ENCODE measurements around the gene IL1RAPL2.
"Not testable (repeated sequence)": the region's sequence is repeated elsewhere in the genome, so short reads cannot be mapped to it uniquely, and the experiment has no call there.

IL1RAPL2 gene

GRCh38 chrX:105723966-105724735, 1158.2 kb downstream of the IL1RAPL2 start:
- DNase-seq, result no peak

GRCh38 chrX:105725228-105725627, 1159.2 kb downstream of the IL1RAPL2 start:
- DNase-seq, result no peak

- DNase-seq, result no peak
Measured at GRCh38 chrX:105738162-105738561, 1172.2 kb downstream of the IL1RAPL2 start.

DNA sequence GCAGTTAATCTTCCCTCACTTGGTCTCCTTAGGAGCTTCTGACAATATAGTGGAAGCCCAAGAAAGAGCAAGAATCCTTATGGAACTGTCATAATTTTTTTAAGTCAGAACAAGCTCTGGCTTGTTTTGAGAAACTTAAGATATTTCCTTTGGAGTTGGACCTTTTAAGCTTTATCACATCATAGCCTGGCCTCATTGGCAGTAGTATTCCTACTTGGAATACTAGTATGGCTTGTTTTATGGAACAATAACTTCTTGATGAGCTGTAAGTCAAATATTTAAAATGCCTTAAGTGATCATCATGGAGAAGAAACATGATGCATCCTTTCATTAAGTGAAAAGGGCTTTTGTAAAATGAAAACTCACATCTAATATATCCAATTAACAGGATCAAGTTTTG, 1178.3 kb downstream of the IL1RAPL2 start:
- DNase-seq, result no peak

GRCh38 chrX:105744946-105745345, 1178.9 kb downstream of the IL1RAPL2 start:
- no peak for DNase-seq

- no peak for DNase-seq
Measured at GRCh38 chrX:105745863-105746262, 1179.9 kb downstream of the IL1RAPL2 start.

DNA sequence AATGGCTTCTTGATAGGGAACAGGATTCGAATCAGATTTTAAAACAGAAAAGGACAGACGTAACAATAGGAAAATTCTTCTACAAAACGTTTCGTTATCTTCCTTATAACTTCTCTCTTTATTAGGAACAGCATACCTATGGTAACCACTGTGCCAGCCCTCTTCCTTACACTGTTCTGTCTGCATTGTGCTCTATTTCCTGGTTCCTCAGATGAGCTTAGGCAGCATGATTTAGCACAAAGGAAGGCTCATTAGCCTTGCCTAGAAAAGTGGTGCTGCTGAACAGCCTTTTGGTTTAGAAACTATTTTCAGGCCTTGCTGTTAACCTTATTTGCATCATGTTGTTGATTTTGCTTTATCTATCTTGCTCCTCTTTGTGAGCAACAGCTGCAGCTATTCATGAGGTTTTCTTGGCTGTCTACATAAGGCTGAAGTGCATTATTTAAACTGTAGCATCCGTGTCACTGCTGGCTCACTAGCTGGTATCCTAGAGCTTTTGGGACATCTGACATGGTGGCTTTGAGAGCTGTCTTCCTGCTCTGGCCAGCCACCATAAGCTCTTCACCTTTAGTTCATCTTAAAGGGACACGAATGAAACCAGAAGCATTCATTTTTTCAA, 1186.4 kb downstream of the IL1RAPL2 start:
- DNase-seq, result no peak

GRCh38 chrX:105753411-105753810, 1187.4 kb downstream of the IL1RAPL2 start:
- DNase-seq, result no peak

DNA sequence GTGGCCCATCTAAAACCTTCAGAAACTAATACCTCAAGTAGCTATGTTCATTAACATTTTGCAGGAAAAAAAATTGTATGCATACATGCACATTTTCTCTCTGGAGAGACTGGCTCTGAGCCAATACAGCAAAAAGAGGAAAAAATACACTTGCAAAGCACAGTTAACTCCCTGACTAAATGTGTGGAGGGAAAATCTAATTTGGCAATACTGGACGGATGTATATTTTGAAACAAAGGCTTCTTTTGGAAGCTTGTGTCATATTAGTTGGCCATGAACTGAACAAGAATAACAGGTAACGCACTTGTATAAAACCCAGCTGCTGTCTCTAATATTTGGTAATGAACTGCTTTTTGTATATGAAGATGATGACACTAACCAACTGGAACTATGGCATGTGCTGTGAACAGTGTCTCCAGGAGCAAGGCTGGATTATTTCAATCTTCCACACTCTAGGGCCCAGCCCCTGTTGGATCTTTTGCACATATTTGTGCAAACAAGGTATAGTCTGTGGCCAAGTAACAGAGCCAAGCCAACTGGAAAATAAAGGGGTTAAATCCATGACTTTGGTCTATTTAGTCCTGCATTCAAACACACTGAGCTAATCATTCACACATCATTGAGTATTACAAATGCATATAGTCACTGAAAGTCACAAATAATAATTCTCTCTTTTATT, 1188.4 kb downstream of the IL1RAPL2 start:
- no peak for DNase-seq

DNA sequence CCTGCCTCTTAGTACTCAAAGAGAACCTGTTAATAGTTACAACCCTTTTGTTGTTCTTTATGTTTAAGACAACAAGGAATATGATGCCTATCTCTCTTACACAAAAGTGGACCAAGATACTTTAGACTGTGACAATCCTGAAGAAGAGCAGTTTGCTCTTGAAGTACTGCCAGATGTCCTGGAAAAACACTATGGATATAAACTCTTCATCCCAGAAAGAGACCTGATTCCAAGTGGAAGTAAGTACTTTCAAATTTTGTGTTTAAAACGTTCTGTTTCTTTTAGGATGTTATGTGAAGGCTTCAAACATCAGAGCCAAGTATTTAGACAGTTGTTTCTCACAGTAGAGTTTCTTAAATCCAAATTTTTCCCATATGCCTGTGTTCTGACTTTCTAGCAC, 1189.1 kb downstream of the IL1RAPL2 start:
- DNase-seq, result no peak

- no peak for DNase-seq
Measured at GRCh38 chrX:105758754-105759153, 1192.8 kb downstream of the IL1RAPL2 start.

- DNase-seq, result no peak
Measured at GRCh38 chrX:105759598-105759997, 1193.6 kb downstream of the IL1RAPL2 start.

- DNase-seq, result no peak
Measured at GRCh38 chrX:105765691-105766090, 1199.7 kb downstream of the IL1RAPL2 start.

GRCh38 chrX:105773801-105774200, 1207.8 kb downstream of the IL1RAPL2 start:
- no peak for DNase-seq

DNA sequence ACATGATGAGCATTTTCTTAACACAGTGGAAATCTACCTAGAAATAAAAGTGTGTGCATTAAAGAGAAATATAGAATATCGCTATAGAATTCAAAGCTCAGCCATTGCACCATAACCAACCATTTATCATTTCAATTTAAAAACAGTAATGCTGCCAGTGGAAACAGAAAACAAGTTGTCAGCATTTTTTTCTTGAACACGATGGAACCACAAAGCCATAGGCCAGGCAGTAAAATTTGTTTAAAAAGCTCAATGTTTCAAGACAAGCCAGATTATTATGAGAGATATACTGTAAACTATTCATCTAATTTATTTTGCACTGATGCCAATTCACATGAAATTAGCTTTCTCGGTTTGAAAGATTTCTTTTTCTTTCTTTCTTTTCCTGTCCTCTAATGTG, 1209.7 kb downstream of the IL1RAPL2 start:
- DNase-seq, result no peak

DNA sequence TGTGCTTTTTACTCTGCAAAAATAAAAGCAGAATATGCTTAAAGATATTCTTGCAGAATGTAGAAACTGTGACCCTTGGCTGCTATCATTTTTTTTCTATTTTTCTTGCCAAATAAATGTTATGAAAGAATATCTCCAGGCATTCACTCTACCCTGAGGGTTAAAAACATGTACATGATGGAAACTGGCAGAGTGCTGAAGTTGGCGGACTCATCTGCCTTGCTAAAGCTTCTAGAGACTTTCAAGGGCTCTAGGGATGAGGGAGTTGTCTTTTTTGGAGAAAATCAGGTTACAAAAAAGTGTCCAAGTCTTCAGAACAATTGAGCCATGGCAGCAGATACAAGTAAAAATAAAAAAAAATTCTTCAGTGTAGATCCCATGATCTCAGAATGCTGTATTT, 1215.8 kb downstream of the IL1RAPL2 start:
- no peak for DNase-seq

GRCh38 chrX:105796877-105797276, 1230.9 kb downstream of the IL1RAPL2 start:
- DNase-seq, result not testable (repeated sequence)

GRCh38 chrX:105803891-105804290, 1237.9 kb downstream of the IL1RAPL2 start:
- DNase-seq, result no peak

DNA sequence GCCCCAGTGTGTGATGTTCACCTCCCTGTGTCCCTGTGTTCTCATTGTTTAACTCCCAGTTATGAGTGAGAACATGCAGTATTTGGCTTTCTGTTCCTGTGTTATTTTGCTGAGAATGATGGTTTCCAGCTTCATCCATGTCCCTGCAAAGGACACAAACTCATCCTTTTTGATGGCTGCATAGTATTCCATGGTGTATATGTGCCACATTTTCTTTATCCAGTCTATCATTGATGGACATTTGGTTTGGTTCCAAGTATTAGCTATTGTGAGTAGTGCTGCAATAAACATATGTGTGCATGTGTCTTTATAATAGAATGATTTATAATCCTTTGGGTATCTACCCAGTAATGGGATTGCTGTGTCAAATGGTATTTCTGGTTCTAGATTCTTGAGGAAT, 1239.7 kb downstream of the IL1RAPL2 start:
- not testable (repeated sequence) for DNase-seq

GRCh38 chrX:105816517-105816916, 1250.5 kb downstream of the IL1RAPL2 start:
- no peak for DNase-seq
